Central memory CD8-positive, alpha-beta T cell (primary cell): ENCODE measurements around the gene NTN4.
"Not testable (repeated sequence)": the region's sequence is repeated elsewhere in the genome, so short reads cannot be mapped to it uniquely, and the experiment has no call there.

Experiments used
- ATAC-seq: fragments of 150-1000 bp; cut with Tn5 transposase; replicated peaks from 2 replicates; pipeline ENCODE4 v1.10.0; 2022; ENCODE audit warnings: mild to moderate bottlenecking, moderate FRiP score, moderate number of reproducible peaks; ENCODE audit not compliant: poor library complexity, severe bottlenecking; ENCODE audit errors: extremely low read depth
- DNase-seq, 2 donors: peaks; one replicate each; pipeline ENCODE4 v3.0.0; 2021; ENCODE audit warnings: low spot score in 2 of 2
- H3K27ac Mint-ChIP-seq: one replicate; pipeline ENCODE4 v1.8.0; 2022; ENCODE audit warnings: low read depth, mild to moderate bottlenecking, moderate library complexity, mixed read lengths
- H3K27me3 Mint-ChIP-seq: one replicate; pipeline ENCODE4 v1.8.0; 2022; ENCODE audit warnings: mixed read lengths
- H3K36me3 Mint-ChIP-seq: one replicate; pipeline ENCODE4 v1.8.0; 2022; ENCODE audit warnings: mild to moderate bottlenecking, moderate library complexity, mixed read lengths; ENCODE audit not compliant: insufficient read depth
- H3K4me1 Mint-ChIP-seq: one replicate; pipeline ENCODE4 v1.8.0; 2022; ENCODE audit warnings: mixed read lengths
- H3K4me3 Mint-ChIP-seq: one replicate; pipeline ENCODE4 v1.8.0; 2022; ENCODE audit warnings: mild to moderate bottlenecking, moderate library complexity, mixed read lengths
- H3K9me3 Mint-ChIP-seq: one replicate; pipeline ENCODE4 v1.8.0; 2022; ENCODE audit warnings: mixed read lengths

Gene NTN4

DNA sequence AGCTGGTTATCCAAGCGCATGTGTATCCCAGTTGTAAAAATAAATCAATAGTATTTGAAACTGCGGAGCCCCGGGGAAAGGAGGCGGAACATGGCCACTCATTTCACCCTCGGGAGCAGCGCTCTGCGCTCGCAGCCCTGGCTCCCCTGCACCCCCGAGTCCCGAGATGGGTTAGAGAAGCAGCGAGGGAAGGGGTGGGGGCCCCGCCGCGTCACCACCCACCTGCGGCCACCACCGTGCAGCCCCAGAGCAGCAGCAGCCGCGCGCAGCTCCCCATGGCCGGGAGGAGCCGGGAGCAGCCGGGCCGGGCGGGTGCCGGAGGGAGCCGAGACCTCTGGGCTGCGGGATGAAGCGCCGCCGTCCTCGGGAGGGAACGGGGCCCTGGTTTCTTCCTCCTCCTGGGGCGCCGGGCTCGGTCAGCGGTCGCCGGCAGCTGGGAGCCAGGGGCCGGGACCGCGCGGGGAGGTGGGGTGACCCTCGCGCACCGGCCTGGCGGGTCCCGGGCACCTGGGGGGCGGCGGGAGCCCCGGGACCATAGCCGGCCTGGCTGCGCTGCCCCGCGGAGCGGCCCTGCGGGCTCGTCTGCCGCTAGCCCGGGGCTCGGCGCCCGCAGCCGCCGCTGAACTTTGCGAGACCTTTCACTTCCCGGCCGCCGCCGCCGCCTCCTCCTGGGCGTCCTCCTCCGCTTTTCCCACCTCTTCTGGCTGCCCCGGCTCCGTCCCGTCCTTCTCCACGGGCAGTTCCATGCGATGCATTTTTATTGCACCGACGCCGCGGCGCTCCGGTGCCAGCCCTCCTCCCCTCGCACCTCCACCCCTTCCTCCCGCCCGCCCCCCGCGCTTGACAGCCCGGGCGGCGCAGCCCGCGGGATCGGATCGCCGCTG is at the start of gene NTN4:
NTN4 (minus strand) TSS at position 732 of the 884 bp plus-strand sequence; CDS start at position 277, 455 bp downstream.
- H3K27ac Mint-ChIP-seq, result no peak within 1 kb of the TSS

DNA sequence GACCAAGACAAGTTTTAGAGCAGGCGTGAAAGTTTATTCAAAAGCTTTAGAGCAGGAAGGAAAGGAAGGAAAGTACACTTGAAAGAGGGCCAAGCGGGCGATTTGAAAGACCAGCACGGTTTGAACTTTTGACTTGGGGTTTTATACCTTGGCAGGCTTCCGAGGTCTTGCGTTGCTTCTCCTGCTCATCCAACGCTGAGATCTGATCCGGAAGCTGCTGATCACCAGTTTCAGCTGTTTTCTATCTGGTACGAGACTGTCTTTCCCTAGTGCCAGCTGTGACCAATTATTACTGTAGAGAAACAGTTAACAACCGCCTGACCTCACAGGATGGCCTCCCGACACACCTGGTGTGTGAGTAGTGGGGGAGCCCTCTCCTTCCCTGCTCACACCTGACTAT is 47.6 kb upstream of the NTN4 start:
- DNase-seq (no peak), ATAC-seq (no peak)
- Mint-ChIP-seq H3K27me3 (peaks cover 25% of the 10 kb centered on the region), H3K4me3 (no peak overlapping the region), H3K27ac (no peak overlapping the region), H3K36me3 (no peaks in the 10 kb centered on the region), H3K4me1 (peaks cover 6% of the 10 kb centered on the region), H3K9me3 (no peaks in the 10 kb centered on the region)

More for the DNA sequence above, at the start of gene NTN4:
- peaks cover 90% of the 10 kb centered on the region for H3K27me3 Mint-ChIP-seq
- H3K9me3 Mint-ChIP-seq, result no peaks in the 10 kb centered on the region
- peaks cover 2% of the 10 kb centered on the region for H3K36me3 Mint-ChIP-seq
- DNase-seq (no peak), ATAC-seq (peak; percentile 40)
- H3K4me1 Mint-ChIP-seq, result peaks cover 8% of the 10 kb centered on the region
- peak within 1 kb of the TSS; percentile 86 for H3K4me3 Mint-ChIP-seq

DNA sequence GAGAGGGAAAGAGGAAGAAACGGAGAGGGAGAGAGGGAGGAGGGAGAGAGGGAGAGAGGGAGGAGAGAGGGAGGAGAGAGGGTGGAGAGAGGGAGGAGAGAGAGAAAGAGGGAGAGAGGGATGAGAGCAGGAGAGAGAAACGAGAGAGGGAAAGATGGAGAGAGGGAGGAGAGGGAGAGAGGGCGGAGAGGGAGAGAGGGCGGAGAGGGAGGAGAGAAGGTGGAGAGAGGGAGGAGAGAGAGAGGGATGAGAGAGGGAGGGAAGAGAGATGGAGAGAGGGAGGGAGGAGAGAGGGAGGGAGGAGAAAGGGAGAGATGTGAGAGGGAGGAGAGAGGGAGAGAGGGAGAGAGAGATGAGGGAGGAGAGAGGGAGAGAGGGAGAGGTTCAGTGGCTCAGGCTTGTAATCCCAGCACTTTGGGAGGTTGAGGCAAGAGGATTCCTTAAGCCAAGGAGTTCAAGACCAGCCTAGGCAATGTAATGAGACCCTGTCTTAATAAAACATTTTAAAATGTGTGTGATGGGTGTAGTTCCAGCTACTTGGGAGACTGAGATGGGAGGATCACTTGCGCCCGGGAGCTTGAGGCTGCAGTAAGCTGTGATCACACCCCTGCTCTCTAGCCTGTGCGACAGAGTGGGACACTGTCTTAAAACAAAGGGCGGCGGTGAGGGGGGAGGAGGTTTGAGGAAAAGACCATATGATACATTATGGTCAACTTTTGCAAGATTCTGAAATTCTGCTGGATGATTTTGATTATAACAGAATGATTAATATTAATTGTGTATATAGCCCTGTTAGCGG is 46.9 kb upstream of the NTN4 start:
- Mint-ChIP-seq H3K36me3 (no peaks in the 10 kb centered on the region), H3K4me3 (no peak overlapping the region), H3K9me3 (no peaks in the 10 kb centered on the region), H3K27ac (no peak overlapping the region), H3K4me1 (peaks cover 6% of the 10 kb centered on the region), H3K27me3 (peaks cover 25% of the 10 kb centered on the region)
- no peak for DNase-seq
- no peak for ATAC-seq

DNA sequence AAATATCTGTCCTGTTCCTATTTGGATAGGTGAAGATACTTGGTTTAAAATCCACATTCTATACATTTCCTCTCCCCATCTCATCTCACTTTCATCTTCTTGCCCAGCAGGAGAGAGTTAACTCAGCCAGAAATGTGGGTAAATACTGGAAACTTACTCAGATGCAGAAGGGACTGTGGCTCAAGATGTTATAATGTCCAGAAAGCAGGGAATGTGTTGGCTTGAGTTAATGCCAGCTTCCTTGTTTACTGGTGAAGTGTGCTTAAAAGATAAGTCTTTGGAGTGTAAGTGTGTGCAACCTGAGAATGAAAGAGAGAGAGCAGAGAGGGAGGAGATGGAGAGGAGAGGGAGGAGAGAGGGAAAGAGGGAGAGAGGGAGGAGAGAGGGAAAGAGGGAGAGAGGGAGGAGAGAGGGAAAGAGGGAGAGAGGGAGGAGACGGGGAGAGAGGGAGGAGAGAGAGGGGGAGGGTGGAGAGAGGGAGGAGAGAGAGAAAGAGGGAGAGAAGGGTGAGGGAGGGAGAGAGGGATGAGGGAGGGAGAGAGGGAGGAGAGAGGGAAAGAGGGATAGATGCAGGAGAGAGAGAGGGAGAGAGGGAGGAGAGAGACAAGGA is 46.2 kb upstream of the NTN4 start:
- Mint-ChIP-seq H3K27ac (no peak overlapping the region), H3K27me3 (peaks cover 31% of the 10 kb centered on the region), H3K4me3 (no peak overlapping the region), H3K9me3 (no peaks in the 10 kb centered on the region), H3K4me1 (peaks cover 6% of the 10 kb centered on the region), H3K36me3 (no peaks in the 10 kb centered on the region)
- DNase-seq (no peak), ATAC-seq (no peak)

DNA sequence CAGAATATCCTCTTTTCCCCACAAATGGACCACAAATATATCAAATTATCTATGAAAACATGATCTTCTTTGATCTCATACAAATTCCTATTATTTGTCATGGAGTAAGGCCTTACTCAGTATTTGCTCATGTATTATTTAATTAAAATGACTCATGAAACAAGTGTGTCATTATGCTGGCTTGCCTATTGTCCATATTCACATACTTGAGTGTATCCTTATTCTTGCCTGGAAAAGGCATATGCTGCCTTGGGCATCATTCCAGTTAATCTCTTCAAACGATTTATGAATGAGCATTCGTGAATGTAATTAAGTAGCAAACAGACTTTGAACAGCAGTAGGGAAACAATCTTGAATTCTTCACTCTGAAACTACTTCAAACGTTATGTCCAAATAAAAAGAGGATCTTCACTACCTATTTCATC is 45.6 kb upstream of the NTN4 start:
- no peaks in the 10 kb centered on the region for H3K9me3 Mint-ChIP-seq
- peaks cover 31% of the 10 kb centered on the region for H3K27me3 Mint-ChIP-seq
- DNase-seq (no peak), ATAC-seq (no peak)
- peaks cover 6% of the 10 kb centered on the region for H3K4me1 Mint-ChIP-seq
- no peak overlapping the region for H3K4me3 Mint-ChIP-seq
- no peaks in the 10 kb centered on the region for H3K36me3 Mint-ChIP-seq
- no peak overlapping the region for H3K27ac Mint-ChIP-seq

DNA sequence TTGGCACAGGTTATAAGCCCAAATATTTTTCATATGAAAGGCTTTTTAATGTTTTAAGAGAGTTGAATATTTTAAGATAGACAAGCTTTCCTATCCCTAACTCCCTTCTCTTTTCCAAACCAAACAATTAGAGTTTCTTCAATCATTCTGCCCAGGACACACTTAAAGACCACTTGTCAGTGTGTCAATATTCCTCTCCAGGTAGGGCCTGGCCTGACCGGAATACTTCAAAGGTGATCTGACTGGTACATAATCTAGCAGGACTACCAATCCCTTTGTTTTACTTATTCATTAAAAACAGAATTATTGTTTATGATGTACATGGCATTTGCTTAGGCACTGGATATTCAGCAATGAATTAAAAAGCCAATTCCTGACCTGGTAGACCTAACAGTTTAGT is 44.0 kb upstream of the NTN4 start:
- Mint-ChIP-seq H3K27ac (no peak overlapping the region), H3K36me3 (no peaks in the 10 kb centered on the region), H3K27me3 (peaks cover 44% of the 10 kb centered on the region), H3K4me3 (no peak overlapping the region), H3K9me3 (no peaks in the 10 kb centered on the region), H3K4me1 (peaks cover 6% of the 10 kb centered on the region)
- DNase-seq, result no peak
- no peak for ATAC-seq

DNA sequence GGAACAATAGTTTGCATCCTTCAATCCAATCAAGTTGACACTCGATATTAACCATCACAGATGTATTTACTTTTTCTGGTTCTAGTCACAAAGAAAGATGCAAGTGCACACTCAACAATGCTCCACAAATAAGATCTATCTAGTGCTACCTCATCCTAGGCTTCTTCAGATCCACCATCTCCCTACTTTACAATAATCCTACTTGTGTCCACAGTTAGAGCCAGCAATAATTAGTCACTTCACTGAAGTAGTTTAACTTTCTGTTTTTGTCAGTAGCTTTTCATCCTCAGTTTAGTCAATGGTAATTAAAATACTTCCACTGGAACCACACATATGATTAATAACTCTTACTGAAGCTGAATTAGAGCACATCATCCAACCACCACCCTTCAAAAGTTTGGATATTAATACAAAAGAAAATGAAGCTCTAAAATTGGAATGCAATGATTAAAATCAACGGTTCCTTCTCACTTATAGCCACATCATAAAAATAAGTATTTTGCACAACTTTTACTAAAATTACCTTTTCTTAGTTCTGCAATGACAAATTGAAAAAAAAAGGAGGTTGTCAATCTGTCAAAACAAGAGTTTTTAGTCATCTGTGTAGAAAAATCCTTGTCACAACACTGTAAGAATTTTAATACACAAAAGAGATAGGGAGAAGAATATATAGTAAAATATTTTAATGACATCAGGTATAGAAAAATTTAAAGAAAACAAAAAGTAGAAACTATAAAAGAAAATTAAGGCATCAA is 39.9 kb upstream of the NTN4 start:
- no peaks in the 10 kb centered on the region for H3K36me3 Mint-ChIP-seq
- no peak overlapping the region for H3K27ac Mint-ChIP-seq
- no peaks in the 10 kb centered on the region for H3K4me1 Mint-ChIP-seq
- H3K4me3 Mint-ChIP-seq, result no peak overlapping the region
- no peaks in the 10 kb centered on the region for H3K9me3 Mint-ChIP-seq
- no peak for DNase-seq
- ATAC-seq, result no peak
- H3K27me3 Mint-ChIP-seq, result peaks cover 28% of the 10 kb centered on the region

DNA sequence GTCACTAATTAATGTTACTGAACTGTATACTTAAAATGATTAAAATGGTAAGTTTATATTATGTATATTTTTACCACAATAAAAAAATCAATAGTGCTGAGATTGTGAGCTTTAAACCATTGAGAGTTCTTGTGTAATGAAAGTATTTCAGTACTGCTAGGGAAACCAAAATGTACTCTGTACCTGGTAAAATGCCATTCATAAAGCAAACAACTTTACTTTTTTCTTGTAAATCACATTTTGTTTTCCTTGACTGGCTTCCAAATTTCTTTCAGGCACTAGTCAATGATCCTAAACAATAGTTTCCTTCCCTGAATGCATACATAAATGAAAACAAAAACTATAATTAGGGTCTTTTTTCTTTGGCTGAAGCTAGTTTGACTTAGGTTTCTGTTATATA is 38.8 kb upstream of the NTN4 start:
- DNase-seq (no peak), ATAC-seq (no peak)
- Mint-ChIP-seq H3K4me1 (no peaks in the 10 kb centered on the region), H3K36me3 (no peaks in the 10 kb centered on the region), H3K4me3 (no peak overlapping the region), H3K27ac (no peak overlapping the region), H3K9me3 (no peaks in the 10 kb centered on the region), H3K27me3 (peaks cover 28% of the 10 kb centered on the region)

DNA sequence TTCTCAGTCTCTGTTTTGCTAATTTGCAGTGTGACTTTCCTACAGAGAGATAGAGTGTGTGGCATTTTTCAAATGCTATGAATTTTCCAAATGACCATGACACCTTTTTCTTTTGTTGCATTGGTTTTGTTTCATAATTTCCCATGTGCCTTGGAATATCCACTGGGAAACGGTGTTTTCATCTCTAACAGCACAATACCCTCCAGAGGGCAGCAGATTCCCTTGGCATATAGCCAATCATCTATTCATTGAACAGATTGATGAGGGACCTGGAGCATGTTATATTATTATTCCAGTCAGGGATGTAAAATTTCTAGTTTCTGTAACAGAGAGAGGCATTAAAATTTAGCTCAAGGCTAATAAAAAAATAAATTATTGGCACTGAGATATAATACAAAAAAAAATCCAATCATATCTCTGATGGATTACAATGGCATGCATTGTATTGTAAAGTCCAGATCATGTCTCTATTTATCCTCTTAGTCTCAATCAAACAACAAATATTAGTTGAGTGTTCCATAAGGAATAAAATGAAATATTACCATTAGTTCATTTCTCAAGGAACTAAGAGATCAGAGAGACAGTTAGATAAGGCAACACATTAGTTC is 29.6 kb upstream of the NTN4 start:
- H3K4me1 Mint-ChIP-seq, result no peaks in the 10 kb centered on the region
- no peak overlapping the region for H3K27ac Mint-ChIP-seq
- H3K36me3 Mint-ChIP-seq, result no peaks in the 10 kb centered on the region
- DNase-seq, result no peak
- H3K27me3 Mint-ChIP-seq, result peaks cover 29% of the 10 kb centered on the region
- no peaks in the 10 kb centered on the region for H3K9me3 Mint-ChIP-seq
- ATAC-seq, result no peak
- no peak overlapping the region for H3K4me3 Mint-ChIP-seq

DNA sequence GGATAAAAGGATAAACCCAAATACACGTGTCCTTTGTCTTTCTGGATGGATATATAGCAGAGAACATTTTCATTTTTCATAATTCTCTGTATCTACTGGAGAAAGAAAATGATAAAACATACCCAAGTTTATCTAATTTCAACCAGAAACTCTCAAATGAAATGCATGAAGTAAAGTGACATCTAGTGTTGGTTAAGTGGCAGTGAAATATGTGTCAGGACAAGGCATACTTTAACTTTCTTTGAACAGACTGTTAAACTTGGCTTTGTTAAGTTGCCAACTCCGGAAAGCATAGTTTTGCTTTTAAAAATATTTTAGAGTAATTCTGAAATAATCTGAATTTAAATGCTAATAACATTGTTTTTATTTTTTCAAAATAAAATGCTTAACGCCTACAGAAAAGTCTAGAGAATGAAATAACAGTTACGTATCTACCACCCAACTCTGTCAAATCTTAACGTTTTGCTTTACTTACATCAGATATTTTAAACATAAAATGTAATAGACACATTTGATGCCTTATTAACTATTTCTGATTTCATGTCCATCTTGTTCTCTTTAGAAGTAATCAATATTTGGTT is 25.2 kb upstream of the NTN4 start:
- DNase-seq (no peak), ATAC-seq (no peak)
- H3K4me3 Mint-ChIP-seq, result no peak overlapping the region
- no peak overlapping the region for H3K27ac Mint-ChIP-seq
- H3K36me3 Mint-ChIP-seq, result no peaks in the 10 kb centered on the region
- H3K4me1 Mint-ChIP-seq, result no peaks in the 10 kb centered on the region
- no peaks in the 10 kb centered on the region for H3K9me3 Mint-ChIP-seq
- peaks cover 36% of the 10 kb centered on the region for H3K27me3 Mint-ChIP-seq

DNA sequence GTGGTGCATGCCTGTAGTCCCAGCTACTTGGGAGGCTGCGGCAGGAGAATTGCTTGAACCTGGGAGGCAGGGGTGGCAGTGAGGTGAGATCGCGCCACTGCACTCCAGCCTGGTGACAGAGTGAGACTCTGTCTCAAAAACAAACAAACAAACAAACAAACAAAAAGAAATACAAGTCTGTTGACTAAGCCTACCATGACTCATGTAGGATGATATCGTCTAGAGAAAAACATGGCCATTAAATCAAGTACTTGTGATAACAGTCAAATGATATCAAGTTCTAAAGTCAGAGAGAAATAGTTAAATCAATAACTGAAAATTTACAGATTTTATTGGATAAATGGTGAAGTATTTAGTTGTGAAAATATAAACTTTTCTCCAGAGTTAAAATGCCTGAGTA is 21.6 kb upstream of the NTN4 start:
- not testable (repeated sequence) for H3K27ac Mint-ChIP-seq, H3K36me3 Mint-ChIP-seq, ATAC-seq, H3K4me1 Mint-ChIP-seq, DNase-seq, H3K9me3 Mint-ChIP-seq, H3K4me3 Mint-ChIP-seq
- H3K27me3 Mint-ChIP-seq, result peaks cover 41% of the 10 kb centered on the region
